WI38 (cell line): ENCODE data around the gene SLC9C2.
A peak's percentile ranks its signal among the peaks of the same experiment; 100 is the strongest.
"Not testable (repeated sequence)": the region's sequence is repeated elsewhere in the genome, so short reads cannot be mapped to it uniquely, and the experiment has no call there.

Experiments
- H3K4me3 ChIP-seq: 2 replicates; pipeline ENCODE4 v1.5.1; 2011; ENCODE audit warnings: low read depth, mild to moderate bottlenecking, control low read depth, low read length
- TF ChIP-seq, protein P1 (sequence below): IDR thresholded peaks from 2 replicates; pipeline ENCODE4 v1.5.1; 2012; ENCODE audit warnings: low read depth, mild to moderate bottlenecking, control low read depth, low read length

SLC9C2 gene

DNA sequence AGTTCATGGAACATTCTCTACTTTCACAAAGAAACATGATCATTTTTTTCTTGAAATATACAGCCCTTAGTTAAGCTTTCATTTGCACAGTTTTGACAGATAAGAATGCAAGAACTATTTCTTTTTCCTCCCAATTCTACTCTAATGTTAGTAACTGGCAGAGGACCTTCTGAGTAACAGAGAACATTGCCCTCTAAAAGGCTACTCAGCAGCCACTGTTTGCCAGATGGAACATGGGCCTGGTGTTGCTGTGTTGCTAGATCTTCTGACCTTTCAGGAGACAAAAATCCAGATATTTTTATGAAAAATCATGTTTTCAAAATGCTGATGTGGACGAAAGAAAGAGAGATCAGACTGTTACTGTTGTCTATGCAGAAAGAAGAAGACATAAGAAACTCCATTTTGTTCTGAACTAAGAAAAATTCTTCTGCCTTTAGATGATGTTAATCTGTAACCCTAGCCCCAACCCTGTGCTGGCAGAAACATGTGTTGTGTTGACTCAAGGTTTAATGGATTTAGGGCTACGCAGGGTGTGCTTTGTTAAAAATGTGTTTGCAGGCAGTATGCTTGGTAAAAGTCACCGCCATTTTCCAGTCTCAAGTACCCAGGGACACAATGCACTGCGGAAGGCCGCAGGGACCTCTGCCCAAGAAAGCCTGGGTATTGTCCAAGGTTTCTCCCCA lies 128.6 kb downstream of the SLC9C2 start:
- H3K4me3 ChIP-seq, result peak overlapping the region; percentile 26
- TF ChIP-seq, protein P1, sequence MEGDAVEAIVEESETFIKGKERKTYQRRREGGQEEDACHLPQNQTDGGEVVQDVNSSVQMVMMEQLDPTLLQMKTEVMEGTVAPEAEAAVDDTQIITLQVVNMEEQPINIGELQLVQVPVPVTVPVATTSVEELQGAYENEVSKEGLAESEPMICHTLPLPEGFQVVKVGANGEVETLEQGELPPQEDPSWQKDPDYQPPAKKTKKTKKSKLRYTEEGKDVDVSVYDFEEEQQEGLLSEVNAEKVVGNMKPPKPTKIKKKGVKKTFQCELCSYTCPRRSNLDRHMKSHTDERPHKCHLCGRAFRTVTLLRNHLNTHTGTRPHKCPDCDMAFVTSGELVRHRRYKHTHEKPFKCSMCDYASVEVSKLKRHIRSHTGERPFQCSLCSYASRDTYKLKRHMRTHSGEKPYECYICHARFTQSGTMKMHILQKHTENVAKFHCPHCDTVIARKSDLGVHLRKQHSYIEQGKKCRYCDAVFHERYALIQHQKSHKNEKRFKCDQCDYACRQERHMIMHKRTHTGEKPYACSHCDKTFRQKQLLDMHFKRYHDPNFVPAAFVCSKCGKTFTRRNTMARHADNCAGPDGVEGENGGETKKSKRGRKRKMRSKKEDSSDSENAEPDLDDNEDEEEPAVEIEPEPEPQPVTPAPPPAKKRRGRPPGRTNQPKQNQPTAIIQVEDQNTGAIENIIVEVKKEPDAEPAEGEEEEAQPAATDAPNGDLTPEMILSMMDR, result no peak

DNA sequence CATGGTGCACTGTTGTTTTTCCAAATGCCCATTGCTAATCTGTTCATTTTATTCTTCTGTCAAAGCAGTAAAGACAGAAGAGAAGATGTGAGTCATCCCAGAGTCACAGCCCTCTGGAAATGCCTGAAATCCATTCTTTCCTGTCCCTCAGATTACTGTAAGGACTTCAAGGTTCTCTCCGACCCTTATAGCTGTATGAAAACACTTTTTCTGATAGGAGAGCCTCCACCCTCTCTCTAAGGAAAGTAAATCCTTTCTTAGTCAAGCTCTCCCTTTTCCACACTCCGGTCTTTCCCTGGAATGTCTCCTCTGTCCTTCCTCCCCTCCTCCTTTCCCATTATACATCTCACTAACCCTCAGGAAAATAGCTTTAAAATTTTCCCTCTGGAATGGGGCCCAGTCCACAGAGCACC lies 129.3 kb downstream of the SLC9C2 start:
- TF ChIP-seq, protein P1, result no peak
- H3K4me3 ChIP-seq, result peak overlapping the region; percentile 26

DNA sequence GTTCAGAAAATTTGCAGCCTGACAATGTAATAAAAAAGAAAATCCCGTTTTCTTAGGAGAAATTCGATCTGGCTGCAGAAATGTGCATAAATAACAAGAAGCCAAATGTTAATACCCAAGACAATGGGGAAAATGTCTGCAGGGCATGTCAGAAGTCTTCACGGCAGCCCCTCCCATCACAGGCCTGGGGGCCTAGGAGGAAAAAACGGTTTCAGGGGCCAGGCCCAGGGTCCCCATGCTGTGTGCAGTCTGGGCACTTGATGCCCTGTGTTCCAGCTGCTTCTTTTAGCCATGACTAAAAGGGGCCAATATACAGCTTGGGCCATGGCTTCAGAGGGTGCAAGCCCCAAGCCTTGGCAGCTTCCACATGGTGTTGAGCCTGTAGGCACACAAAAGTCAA lies 132.3 kb downstream of the SLC9C2 start:
- H3K4me3 ChIP-seq, result no peak overlapping the region
- TF ChIP-seq, protein P1, result no peak

DNA sequence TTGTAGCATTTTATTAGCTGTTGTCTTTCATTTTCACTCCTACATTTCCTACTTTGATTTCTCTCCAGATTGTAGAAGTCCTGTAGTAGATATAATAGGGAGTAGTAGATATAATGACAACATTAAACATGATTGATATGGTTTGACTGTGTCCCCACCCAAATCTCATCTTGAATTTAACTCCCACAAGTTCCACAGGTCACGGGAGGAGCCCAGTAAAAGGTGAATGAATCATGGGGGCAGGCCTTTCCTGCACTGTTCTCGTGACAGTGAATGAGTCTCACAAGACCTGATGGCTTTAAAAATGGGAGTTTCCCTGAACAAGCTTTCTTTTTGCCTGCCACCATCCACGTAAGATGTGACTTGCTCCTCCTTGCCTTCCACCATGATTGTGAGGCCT lies 133.2 kb downstream of the SLC9C2 start:
- no peak overlapping the region for H3K4me3 ChIP-seq
- TF ChIP-seq, protein P1, result no peak

DNA sequence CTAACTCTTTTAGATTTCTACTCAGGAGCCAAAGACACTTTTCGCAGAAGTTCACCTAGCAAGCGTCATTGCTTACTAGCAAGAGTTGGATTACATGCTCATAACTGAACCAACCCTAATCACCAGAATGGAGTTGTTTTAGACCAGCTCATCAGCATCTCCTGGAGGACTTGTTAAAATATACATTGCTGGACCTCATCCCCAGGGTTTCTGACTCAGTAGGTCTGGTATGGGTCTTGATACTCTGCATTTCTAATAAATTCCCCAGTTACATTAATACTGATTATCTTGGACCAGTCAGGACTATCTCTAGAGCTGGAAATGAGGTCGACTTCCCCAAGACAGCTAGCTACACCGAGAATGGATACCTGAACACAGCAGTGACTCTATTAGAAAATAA lies 135.4 kb downstream of the SLC9C2 start:
- TF ChIP-seq, protein P1, result no peak
- H3K4me3 ChIP-seq, result no peak overlapping the region

DNA sequence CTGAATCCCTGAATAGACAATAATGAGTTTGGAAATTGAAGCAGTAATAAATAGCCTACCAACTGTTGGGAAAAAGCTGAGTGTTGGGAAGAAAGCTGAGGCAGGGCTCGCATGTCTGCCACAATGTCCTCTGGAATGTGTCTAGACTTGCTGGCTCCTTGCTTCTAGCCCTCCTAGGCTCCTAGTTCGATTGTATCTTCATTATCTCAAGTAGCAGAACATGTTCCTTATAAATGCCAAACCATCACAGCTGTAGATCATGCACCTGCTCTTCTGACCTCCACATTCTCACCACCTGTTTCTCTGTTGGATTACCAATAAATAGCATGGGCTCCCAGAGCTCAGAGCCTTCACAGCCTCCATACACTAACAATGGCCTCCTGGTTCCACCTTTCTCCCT lies 138.7 kb downstream of the SLC9C2 start:
- H3K4me3 ChIP-seq, result not testable (repeated sequence)

DNA sequence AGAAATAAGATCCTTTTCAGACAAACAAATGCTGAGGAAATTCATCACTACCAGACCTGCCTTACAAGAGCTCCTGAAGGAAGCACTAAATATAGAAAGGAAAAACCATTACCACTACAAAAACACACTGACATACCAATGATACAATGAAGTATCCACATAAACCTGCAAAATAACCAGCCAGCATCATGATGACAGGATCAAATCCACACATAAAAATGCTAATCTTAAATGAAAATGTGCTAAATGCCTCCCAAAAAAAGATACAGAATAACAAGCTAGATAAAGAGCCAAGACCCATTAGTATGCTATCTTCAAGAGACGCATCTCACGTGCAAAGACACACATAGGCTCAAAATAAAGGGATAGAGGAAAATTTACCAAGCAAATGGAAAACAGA lies 140.2 kb downstream of the SLC9C2 start:
- not testable (repeated sequence) for H3K4me3 ChIP-seq

DNA sequence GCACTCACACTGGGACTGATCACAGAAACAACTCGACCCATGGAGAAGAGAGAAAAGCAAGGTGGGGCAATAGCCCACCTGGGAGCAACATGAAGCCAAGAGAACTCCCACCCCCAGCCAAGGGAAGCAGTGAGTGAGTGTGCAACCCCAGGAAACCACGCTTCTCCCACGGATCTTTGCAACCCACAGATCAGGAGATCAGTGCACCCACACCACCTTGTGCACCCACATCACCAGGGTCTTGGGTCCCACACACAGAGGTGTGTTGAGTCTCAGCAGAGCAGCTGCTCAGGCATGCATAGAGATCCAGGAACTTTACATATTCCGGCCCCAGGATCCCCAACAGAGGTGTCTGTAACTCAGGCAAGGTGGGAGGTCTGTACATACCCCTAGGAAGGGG lies 143.0 kb downstream of the SLC9C2 start:
- TF ChIP-seq, protein P1, result no peak
- H3K4me3 ChIP-seq, result no peak overlapping the region
